HFFc6 (cell line): Measurements from ENCODE around the gene FOXB1. TPM values are rescaled to one million over a fixed set of nuclear protein-coding genes. Genes with fewer than 3 reads are reported as not detected.

Experiments
- DNase-seq: peaks from one replicate; pipeline ENCODE4 v3.0.0-alpha.2; 2018
- H3K27ac Mint-ChIP-seq: 2 replicates; pipeline ENCODE4 v1.8.0; 2020; ENCODE audit warnings: mild to moderate bottlenecking, mixed read lengths
- H3K27me3 Mint-ChIP-seq: 2 replicates; pipeline ENCODE4 v1.8.0; 2021; ENCODE audit warnings: mild to moderate bottlenecking, moderate library complexity, mixed read lengths; ENCODE audit not compliant: insufficient read depth
- H3K36me3 Mint-ChIP-seq: 2 replicates; pipeline ENCODE4 v1.8.0; 2021; ENCODE audit warnings: low read depth, mixed read lengths
- H3K4me1 Mint-ChIP-seq: 2 replicates; pipeline ENCODE4 v1.8.0; 2020; ENCODE audit warnings: low read depth, mixed read lengths
- H3K4me3 Mint-ChIP-seq: 2 replicates; pipeline ENCODE4 v1.8.0; 2020; ENCODE audit warnings: mild to moderate bottlenecking, moderate library complexity, mixed read lengths
- H3K9me3 Mint-ChIP-seq: 2 replicates; pipeline ENCODE4 v1.8.0; 2020; ENCODE audit warnings: mild to moderate bottlenecking, mixed read lengths
- long read RNA-seq: library from polyadenylated mRNA; unstranded; transcript quantifications from one replicate; pipeline ENCODE4 v2.0.0, GENCODE V29; 2019
- total RNA-seq, 6 experiments: library from RNA; stranded (reverse); fragmentation: NEBNext Ultra II Directional; extraction: Animal tissue kit (Norgen Biotek cat#: 25700); gene quantifications; 2 replicates in 1 of 6; 3 replicates in 5 of 6; pipeline ENCODE4 v1.2.3, GENCODE V29; 2021
- TF ChIP-seq, protein P1 (sequence below): fragments of 200-600 bp; sonication (generic); IDR thresholded peaks from 2 replicates; pipeline ENCODE4 v1.5.0; 2021; ENCODE audit warnings: antibody characterized with exemption, mild to moderate bottlenecking

Gene FOXB1
- total RNA-seq = not detected
- long read RNA-seq = 0 reads

DNA sequence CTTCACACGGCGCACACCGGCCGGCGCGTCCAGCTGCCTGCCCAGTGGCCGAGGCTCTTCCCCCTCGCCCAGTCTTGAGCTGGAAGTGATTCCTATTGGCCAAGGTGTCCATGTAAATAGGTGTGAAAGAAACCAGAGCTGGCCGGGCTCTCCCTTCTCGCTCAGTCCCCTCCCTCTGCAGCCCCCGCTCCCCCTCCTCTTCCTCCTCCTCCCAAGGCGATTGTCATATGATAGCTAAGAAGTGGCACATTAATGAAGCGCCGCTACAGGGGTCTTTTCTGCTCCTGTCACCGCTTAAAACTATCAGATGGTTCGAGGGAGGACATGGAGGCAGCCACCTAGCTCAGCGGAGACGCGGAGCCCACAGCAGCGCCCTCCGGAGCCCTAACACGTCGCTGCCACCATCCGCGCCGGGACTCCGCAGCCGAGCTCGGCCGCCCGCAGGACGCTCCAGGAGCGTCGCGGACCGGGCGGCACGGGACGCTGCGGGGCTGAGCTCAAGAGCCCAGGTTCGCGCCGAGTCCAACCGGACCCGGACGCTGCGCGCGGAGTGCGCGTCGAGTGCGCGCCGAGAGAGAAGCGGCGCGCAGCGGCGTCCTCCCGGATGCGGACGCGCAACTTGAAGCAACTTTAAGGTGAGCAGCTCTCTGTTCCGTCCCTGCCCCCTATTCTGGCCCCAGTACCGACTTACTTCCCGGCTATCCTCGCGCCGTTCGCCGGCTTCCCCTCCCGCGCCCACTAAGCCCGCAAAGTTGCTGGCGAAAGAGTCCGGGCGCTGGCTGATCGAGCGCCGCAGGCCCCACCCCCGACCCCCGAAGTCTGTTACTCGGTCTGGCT, at the start of gene FOXB1:
TSS of gene FOXB1 (plus strand) at position 303 of the 837 bp plus-strand sequence. CDS start 653 bp downstream, outside the sequence.
- TF ChIP-seq, protein P1, sequence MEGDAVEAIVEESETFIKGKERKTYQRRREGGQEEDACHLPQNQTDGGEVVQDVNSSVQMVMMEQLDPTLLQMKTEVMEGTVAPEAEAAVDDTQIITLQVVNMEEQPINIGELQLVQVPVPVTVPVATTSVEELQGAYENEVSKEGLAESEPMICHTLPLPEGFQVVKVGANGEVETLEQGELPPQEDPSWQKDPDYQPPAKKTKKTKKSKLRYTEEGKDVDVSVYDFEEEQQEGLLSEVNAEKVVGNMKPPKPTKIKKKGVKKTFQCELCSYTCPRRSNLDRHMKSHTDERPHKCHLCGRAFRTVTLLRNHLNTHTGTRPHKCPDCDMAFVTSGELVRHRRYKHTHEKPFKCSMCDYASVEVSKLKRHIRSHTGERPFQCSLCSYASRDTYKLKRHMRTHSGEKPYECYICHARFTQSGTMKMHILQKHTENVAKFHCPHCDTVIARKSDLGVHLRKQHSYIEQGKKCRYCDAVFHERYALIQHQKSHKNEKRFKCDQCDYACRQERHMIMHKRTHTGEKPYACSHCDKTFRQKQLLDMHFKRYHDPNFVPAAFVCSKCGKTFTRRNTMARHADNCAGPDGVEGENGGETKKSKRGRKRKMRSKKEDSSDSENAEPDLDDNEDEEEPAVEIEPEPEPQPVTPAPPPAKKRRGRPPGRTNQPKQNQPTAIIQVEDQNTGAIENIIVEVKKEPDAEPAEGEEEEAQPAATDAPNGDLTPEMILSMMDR = no peak
- H3K4me1 Mint-ChIP-seq = peaks cover 14% of the 10 kb centered on the region
- no peak within 1 kb of the TSS for H3K27ac Mint-ChIP-seq
- no peaks in the 10 kb centered on the region for H3K9me3 Mint-ChIP-seq
- H3K36me3 Mint-ChIP-seq = 0 out of 2 replicates have a peak, but pooled peaks cover 6% of the 10 kb centered on the region
- H3K27me3 Mint-ChIP-seq = peaks cover 61% of the 10 kb centered on the region
- H3K4me3 Mint-ChIP-seq = no peak within 1 kb of the TSS
- DNase-seq = no peak

DNA sequence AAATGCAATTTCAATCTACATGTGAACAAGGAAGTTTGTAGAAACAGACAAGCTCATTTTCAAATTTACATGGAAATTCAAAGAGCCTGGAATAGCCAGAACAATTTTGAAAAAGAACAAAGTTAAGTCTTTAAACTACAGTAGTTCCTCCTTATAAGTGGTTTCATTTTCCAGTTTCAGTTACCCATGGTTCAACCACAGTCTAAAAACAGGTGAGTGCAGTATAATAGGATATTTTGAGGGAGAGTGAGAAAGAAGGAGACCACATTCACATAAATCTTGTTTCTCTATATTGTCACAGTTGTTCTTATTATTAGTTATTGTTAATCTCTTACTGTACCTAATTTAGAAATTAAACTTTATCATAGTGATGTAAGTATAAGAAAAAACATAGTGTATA, 45.8 kb upstream of the FOXB1 start:
- Mint-ChIP-seq H3K36me3 (peaks cover 5% of the 10 kb centered on the region; the same call in 1 of the 2 replicates), H3K27ac (no peak overlapping the region), H3K9me3 (peaks cover 28% of the 10 kb centered on the region), H3K27me3 (no peaks in the 10 kb centered on the region), H3K4me1 (no peaks in the 10 kb centered on the region), H3K4me3 (no peak overlapping the region)
- DNase-seq = no peak
- TF ChIP-seq, protein P1 = no peak

DNA sequence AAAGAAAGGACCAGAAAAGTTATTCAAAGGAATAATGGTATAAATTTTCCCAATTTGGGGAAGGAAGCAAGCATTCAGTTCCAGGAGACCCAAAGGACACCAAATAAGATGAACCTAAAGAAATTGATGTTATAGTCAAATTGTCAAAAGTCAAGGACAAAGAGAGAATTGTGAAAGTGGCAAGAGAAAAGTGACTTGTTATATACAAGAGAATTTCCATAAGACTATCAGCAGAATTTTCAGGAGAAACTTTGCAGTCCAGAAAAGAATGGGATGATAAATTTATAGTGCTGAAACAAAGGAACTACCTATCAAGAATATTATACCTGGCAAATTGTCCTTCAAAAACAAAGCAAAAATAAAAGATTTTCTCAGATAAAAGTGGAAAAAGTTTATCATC, 43.8 kb upstream of the FOXB1 start:
- H3K9me3 Mint-ChIP-seq = peaks cover 28% of the 10 kb centered on the region
- H3K4me1 Mint-ChIP-seq = no peaks in the 10 kb centered on the region
- no peaks in the 10 kb centered on the region for H3K27me3 Mint-ChIP-seq
- TF ChIP-seq, protein P1 = no peak
- H3K27ac Mint-ChIP-seq = no peak overlapping the region
- no peak for DNase-seq
- no peak overlapping the region for H3K4me3 Mint-ChIP-seq
- peaks cover 5% of the 10 kb centered on the region; the same call in 1 of the 2 replicates for H3K36me3 Mint-ChIP-seq

DNA sequence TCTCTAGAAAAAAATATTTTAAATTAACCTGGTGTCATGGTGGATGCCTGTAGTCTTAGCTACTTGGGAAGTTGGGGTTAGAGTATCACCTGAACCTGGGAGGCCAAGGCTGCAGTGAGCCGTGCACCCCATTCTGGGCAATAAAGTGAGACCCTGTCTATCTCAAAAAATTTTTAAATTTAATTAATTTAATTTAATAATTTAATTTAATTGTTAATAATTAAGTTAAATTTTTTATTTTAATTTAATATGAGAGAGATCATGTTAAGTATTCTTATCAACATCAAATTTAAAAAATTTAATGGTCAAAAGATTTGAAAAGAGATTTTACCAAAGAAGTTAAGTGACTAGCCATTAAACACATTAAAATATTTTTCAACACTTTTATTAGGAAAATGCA, 40.8 kb upstream of the FOXB1 start:
- no peak for DNase-seq
- Mint-ChIP-seq H3K9me3 (peaks cover 28% of the 10 kb centered on the region), H3K27me3 (no peaks in the 10 kb centered on the region), H3K4me1 (no peaks in the 10 kb centered on the region), H3K4me3 (no peak overlapping the region), H3K36me3 (peaks cover 5% of the 10 kb centered on the region; the same call in 1 of the 2 replicates), H3K27ac (no peak overlapping the region)
- TF ChIP-seq, protein P1 = no peak

DNA sequence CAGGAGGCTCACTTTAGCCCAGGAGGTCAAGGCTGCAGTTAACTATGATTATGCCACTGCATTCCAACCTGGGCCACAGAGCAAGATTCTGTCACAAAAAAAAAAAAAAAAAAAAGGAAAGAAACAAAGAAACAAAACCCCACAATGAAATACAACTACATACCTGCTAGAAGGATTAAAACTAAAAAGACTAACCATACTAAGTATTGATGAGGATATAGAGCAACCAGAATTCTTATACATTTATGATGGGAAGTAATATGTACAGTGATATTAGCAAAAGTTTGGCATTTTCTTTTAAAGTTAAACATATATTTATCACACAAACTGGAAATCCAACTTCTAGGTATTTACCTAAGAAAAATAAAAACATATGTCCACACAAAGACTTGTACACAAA, 40.2 kb upstream of the FOXB1 start:
- TF ChIP-seq, protein P1 = no peak
- no peak overlapping the region for H3K27ac Mint-ChIP-seq
- H3K4me3 Mint-ChIP-seq = no peak overlapping the region
- DNase-seq = no peak
- peaks cover 33% of the 10 kb centered on the region for H3K9me3 Mint-ChIP-seq
- no peaks in the 10 kb centered on the region for H3K27me3 Mint-ChIP-seq
- H3K4me1 Mint-ChIP-seq = no peaks in the 10 kb centered on the region
- peaks cover 5% of the 10 kb centered on the region; the same call in 1 of the 2 replicates for H3K36me3 Mint-ChIP-seq
